Colonic mucosa (tissue), 4 donors: ENCODE results near the gene TLE2. TPM values are rescaled to one million over a fixed set of nuclear protein-coding genes. Genes with fewer than 3 reads are reported as not detected.
A peak's percentile ranks its signal among the peaks of the same experiment; 100 is the strongest.

ENCODE experiments used
- DNase-seq: peaks from one replicate; pipeline ENCODE4 v3.0.0-alpha.2; 2020
- H3K27ac ChIP-seq: fragments of 200-600 bp; one replicate; pipeline ENCODE4 v1.8.0; 2021
- H3K27me3 ChIP-seq: fragments of 200-600 bp; one replicate; pipeline ENCODE4 v1.8.0; 2021
- H3K36me3 ChIP-seq: fragments of 200-600 bp; one replicate; pipeline ENCODE4 v1.8.0; 2021
- H3K4me1 ChIP-seq: fragments of 200-600 bp; one replicate; pipeline ENCODE4 v1.8.0; 2021; ENCODE audit warnings: mild to moderate bottlenecking
- H3K4me3 ChIP-seq: fragments of 200-600 bp; one replicate; pipeline ENCODE4 v1.8.0; 2021
- H3K9ac ChIP-seq, 2 donors: one replicate each; pipeline ENCODE4 v1.7.0; 2013; ENCODE audit warnings: control low read depth in 2 of 2, low read depth in 2 of 2, low read length in 2 of 2
- H3K9me3 ChIP-seq: fragments of 200-600 bp; one replicate; pipeline ENCODE4 v1.8.0; 2021
- intact Hi-C: fragments of 100-400 bp; cut with DNase I; formaldehyde crosslinking; loops from one replicate; pipeline ENCODE4 v1.14.1; 2022
- total RNA-seq, 2 donors: library from RNA; stranded (reverse); fragmentation: NEBNext Ultra II Directional in 1 of 2; extraction: Animal tissue kit (Norgen Biotek cat#: 25700) in 1 of 2; gene quantifications; one replicate each; pipeline ENCODE4 v1.2.1, GENCODE V29; 2021
- TF ChIP-seq, protein P1 (sequence below): fragments of 200-600 bp; IDR thresholded peaks from one replicate; pipeline ENCODE4 v1.8.0; 2022; ENCODE audit warnings: antibody characterized with exemption, mild to moderate bottlenecking
- donor health status: healthy.
- donor health status: DM: no; HTN: no; CAD: no.
- donor health status: DM: no; HTN: no; CAD: no.

Gene TLE2
- total RNA-seq, 2 donors from 2014 or later: 42.8 to 52.4 TPM

DNA sequence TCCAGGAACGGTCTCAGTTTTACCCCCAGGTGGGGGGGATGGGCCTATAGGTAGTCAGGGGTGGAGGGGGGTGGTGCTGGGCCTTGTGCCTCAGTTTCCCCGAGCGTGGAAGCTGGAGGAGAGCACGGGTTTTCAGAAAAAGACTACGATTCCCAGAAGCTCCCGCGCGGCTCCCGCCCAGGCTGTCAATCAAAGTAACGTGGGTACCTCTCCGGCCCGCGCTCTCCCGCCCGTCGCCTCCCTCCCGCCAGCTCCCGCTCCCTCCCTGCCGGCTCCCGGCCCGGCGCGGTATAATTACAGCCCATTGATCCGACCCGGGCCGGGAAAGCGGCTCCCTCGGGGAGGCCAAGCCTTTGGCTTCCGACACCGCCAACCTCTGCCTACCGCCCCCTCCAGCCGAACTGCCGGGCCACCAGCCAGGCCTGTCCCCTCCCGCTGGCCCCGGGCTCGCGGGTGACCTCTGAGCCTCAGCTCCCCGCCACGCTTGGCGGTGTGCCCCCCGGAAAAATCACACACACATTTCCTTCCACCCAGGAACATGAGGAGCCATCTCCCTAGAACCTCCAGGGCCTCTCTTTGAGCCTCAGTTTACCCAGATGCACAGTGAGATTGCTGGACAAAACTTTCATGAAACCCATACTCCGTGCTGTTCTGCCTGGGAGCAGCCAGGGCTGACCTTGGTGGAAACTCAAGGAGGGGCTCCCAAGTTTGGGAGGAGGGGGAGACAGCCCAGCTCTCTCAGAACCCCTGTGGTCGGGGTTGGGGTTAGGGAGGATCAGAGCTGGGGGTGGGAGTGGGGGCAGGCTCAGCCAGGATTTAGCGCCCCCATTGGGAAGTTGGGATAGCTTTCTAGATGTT lies 7.3 kb upstream of the TLE2 start:
- Histone ChIP-seq H3K4me3 (peak overlapping the region; percentile 54), H3K9ac (peak overlapping the region; percentile 38 to 76), H3K4me1 (peaks cover 5% of the 10 kb centered on the region), H3K27me3 (no peaks in the 10 kb centered on the region), H3K27ac (peak overlapping the region; percentile 95), H3K36me3 (no peaks in the 10 kb centered on the region), H3K9me3 (no peaks in the 10 kb centered on the region)
- peak; percentile 94 for DNase-seq
- intact Hi-C loops: no loop called here
- TF ChIP-seq, protein P1, sequence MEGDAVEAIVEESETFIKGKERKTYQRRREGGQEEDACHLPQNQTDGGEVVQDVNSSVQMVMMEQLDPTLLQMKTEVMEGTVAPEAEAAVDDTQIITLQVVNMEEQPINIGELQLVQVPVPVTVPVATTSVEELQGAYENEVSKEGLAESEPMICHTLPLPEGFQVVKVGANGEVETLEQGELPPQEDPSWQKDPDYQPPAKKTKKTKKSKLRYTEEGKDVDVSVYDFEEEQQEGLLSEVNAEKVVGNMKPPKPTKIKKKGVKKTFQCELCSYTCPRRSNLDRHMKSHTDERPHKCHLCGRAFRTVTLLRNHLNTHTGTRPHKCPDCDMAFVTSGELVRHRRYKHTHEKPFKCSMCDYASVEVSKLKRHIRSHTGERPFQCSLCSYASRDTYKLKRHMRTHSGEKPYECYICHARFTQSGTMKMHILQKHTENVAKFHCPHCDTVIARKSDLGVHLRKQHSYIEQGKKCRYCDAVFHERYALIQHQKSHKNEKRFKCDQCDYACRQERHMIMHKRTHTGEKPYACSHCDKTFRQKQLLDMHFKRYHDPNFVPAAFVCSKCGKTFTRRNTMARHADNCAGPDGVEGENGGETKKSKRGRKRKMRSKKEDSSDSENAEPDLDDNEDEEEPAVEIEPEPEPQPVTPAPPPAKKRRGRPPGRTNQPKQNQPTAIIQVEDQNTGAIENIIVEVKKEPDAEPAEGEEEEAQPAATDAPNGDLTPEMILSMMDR: no peak

GRCh38 chr19:3035542-3036118 lies 6.5 kb upstream of the TLE2 start:
- H3K27ac ChIP-seq: peak overlapping the region; percentile 95
- H3K36me3 ChIP-seq: no peaks in the 10 kb centered on the region
- peak overlapping the region; percentile 74 to 76 for H3K9ac ChIP-seq
- H3K9me3 ChIP-seq: no peaks in the 10 kb centered on the region
- peak overlapping the region; percentile 54 for H3K4me3 ChIP-seq
- peak; percentile 99 for DNase-seq
- H3K4me1 ChIP-seq: peaks cover 5% of the 10 kb centered on the region
- no peaks in the 10 kb centered on the region for H3K27me3 ChIP-seq
- TF ChIP-seq, protein P1: no peak
- intact Hi-C loops: no loop called here

GRCh38 chr19:3034656-3035541 lies 5.8 kb upstream of the TLE2 start:
- intact Hi-C loops: no loop called here
- H3K27me3 ChIP-seq: no peaks in the 10 kb centered on the region
- H3K4me3 ChIP-seq: peak overlapping the region; percentile 54

DNA sequence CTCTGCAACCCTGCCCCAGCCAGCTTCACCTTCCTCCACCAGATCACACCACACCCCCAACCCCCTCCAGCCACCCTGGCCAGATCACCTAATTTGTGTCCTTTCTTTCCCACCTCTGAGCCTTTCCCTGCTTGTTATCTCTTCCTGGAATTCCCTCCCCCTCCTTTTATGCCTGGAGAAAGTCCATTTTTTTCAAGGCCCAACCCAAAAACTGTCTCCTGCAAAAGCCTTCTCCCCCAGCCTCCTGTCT lies 5.3 kb upstream of the TLE2 start:
- Histone ChIP-seq H3K4me1 (peaks cover 5% of the 10 kb centered on the region), H3K9ac (peak overlapping the region; percentile 74 to 76), H3K4me3 (no peak overlapping the region), H3K9me3 (no peaks in the 10 kb centered on the region), H3K27me3 (no peaks in the 10 kb centered on the region), H3K36me3 (no peaks in the 10 kb centered on the region), H3K27ac (no peak overlapping the region)
- TF ChIP-seq, protein P1: no peak
- intact Hi-C loops: no loop called here
- DNase-seq: no peak

More at GRCh38 chr19:3034656-3035541, 5.8 kb upstream of the TLE2 start:
- H3K27ac ChIP-seq: peak overlapping the region; percentile 95
- no peaks in the 10 kb centered on the region for H3K36me3 ChIP-seq
- no peaks in the 10 kb centered on the region for H3K9me3 ChIP-seq
- TF ChIP-seq, protein P1: no peak
- DNase-seq: no peak
- H3K4me1 ChIP-seq: peaks cover 5% of the 10 kb centered on the region
- peak overlapping the region; percentile 74 to 76 for H3K9ac ChIP-seq

DNA sequence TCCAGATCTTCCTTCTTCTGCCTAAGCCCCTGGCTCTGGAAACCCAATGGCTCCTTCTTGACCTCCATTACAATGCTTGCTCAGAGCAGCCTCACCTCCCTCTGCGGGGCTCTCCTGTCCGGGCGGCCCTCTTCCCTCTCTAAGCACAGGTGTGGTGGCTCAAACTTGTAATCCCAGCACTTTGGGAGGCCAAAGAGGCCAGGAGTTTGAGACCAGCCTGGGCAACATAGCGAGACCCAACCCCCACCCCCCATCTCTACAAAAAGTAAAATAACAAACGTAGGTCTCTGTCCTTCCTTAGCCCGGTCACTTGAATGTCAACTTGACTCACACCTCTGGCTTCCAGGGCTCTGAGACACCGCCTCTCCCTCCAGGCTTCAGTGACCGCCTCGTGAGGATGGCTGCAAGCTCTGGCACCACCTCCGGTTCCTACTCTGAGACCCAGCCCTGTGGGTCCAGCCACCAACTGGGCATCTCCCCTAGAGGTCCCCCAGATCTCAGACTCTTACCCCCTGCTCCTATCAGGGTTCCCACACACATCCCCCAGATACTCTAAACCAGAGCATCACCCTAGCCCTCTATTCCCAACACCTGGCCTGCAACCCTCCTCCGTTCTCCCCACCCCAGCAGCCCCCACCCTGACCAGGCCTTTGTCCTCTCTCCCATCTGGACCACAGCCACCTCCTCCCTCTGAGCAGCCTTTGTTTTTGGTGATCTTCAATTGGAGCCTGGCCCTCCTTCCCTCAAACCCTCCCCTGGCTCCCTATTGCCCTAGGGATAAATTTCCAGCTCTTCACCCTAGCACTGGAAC lies 4.7 kb upstream of the TLE2 start:
- H3K4me1 ChIP-seq: peaks cover 5% of the 10 kb centered on the region
- H3K9me3 ChIP-seq: no peaks in the 10 kb centered on the region
- H3K9ac ChIP-seq: peak overlapping the region in 1 of 2 donors; percentile 76
- H3K4me3 ChIP-seq: no peak overlapping the region
- no peaks in the 10 kb centered on the region for H3K27me3 ChIP-seq
- intact Hi-C loops: no loop called here
- H3K27ac ChIP-seq: no peak overlapping the region
- no peak for DNase-seq
- TF ChIP-seq, protein P1: no peak
- no peaks in the 10 kb centered on the region for H3K36me3 ChIP-seq
